PC-9 (cell line): ENCODE data around the gene PTTG2. TPM values are rescaled to one million over a fixed set of nuclear protein-coding genes. Genes with fewer than 3 reads are reported as not detected.
"Not testable (repeated sequence)": the region's sequence is repeated elsewhere in the genome, so short reads cannot be mapped to it uniquely, and the experiment has no call there.

Source experiments
- BruUV-seq: library from RNA; stranded (reverse); fragments of 400-500 nt; replicated peaks from 2 replicates; lab custom pipeline; 2021; lab: Mats Ljungman, UMichigan
- CTCF ChIA-PET: fragments of 300-600 bp; sonication (Branson Sonifier 250); formaldehyde crosslinking; loops from one replicate; lab custom pipeline; 2022; ENCODE audit warnings: antibody characterized with exemption; lab: Charles Lee
- POLR2A ChIA-PET: fragments of 300-600 bp; sonication (Branson Sonifier 250); formaldehyde crosslinking; loops from one replicate; lab custom pipeline; 2022; ENCODE audit warnings: antibody characterized with exemption; ENCODE audit not compliant: unreplicated experiment; lab: Charles Lee
- DNase-seq, 2 experiments: peaks; one replicate each; pipeline versions ENCODE4 v3.0.0 to v3.0.0-alpha.2; 2015 to 2022; ENCODE audit warnings: mixed read lengths in 1 of 2
- H2AFZ ChIP-seq: fragments of 200-600 bp; sonication (generic); 2 replicates; pipeline ENCODE4 v1.8.1; 2017; ENCODE audit warnings: antibody characterized with exemption
- H3F3A ChIP-seq: fragments of 200-600 bp; sonication (generic); 2 replicates; pipeline ENCODE4 v1.8.1; 2017; ENCODE audit warnings: antibody characterized with exemption, mild to moderate bottlenecking, low read depth; ENCODE audit not compliant: insufficient read depth
- H3K27ac ChIP-seq: fragments of 200-600 bp; sonication (generic); 2 replicates; pipeline ENCODE4 v1.6.1; 2016; ENCODE audit warnings: mixed run types
- H3K27me3 ChIP-seq: fragments of 200-600 bp; sonication (generic); 2 replicates; pipeline ENCODE4 v1.6.1; 2016; ENCODE audit warnings: low read depth, mixed run types; ENCODE audit not compliant: insufficient read depth
- H3K36me3 ChIP-seq: fragments of 200-600 bp; sonication (generic); 2 replicates; pipeline ENCODE4 v1.6.1; 2016; ENCODE audit warnings: low read depth, mixed run types
- H3K4me1 ChIP-seq: fragments of 200-600 bp; sonication (generic); replicated peaks from 2 replicates; pipeline ENCODE4 v1.6.1; 2016; ENCODE audit warnings: mixed run types; ENCODE audit not compliant: insufficient read depth
- H3K4me2 ChIP-seq: fragments of 200-600 bp; sonication (generic); 2 replicates; pipeline ENCODE4 v1.6.1; 2017; ENCODE audit warnings: mixed run types
- H3K4me3 ChIP-seq: fragments of 200-600 bp; sonication (generic); 2 replicates; pipeline ENCODE4 v1.6.1; 2016; ENCODE audit warnings: mixed run types
- H3K79me2 ChIP-seq: fragments of 200-600 bp; sonication (generic); 2 replicates; pipeline ENCODE4 v1.6.1; 2017; ENCODE audit warnings: low read depth, mixed run types
- H3K9me2 ChIP-seq: fragments of 200-600 bp; sonication (generic); 2 replicates; pipeline ENCODE4 v1.8.1; 2017; ENCODE audit warnings: mild to moderate bottlenecking; ENCODE audit not compliant: insufficient read depth
- H3K9me3 ChIP-seq: fragments of 200-600 bp; sonication (generic); 2 replicates; pipeline ENCODE4 v1.8.1; 2016; ENCODE audit warnings: low read depth; ENCODE audit not compliant: insufficient read depth
- H4K20me1 ChIP-seq: fragments of 200-600 bp; sonication (generic); 2 replicates; pipeline ENCODE4 v1.8.1; 2017; ENCODE audit not compliant: insufficient read depth
- CTCF ChIP-seq: fragments of 200-600 bp; sonication (generic); conservative IDR thresholded peaks from 2 replicates; pipeline ENCODE4 v1.6.1; 2017; ENCODE audit warnings: mixed run types, antibody characterized with exemption, mild to moderate bottlenecking, moderate library complexity
- EZH2 ChIP-seq: fragments of 200-600 bp; sonication (generic); IDR thresholded peaks from 2 replicates; pipeline ENCODE4 v1.8.0; 2017; ENCODE audit warnings: antibody characterized with exemption, low read depth
- intact Hi-C: fragments of 100-400 bp; cut with micrococcal nuclease; formaldehyde crosslinking; loops from one replicate; pipeline ENCODE4 v1.10.0; 2022; ENCODE audit not compliant: unreplicated experiment
- total RNA-seq: library from RNA; stranded (reverse); gene quantifications from 2 replicates; pipeline ENCODE4 v1.2.3, GENCODE V29; 2021

PTTG2 gene
- total RNA-seq, 1 experiment from 2014 or later = 0.55 TPM

- no peaks in the 10 kb centered on the region for H3K79me2 ChIP-seq
- H2AFZ ChIP-seq = no peak overlapping the region
- H3K36me3 ChIP-seq = no peaks in the 10 kb centered on the region
- POLR2A ChIA-PET = no interaction called here
- TF ChIP-seq CTCF (no peak), EZH2 (no peak)
- no peaks in the 10 kb centered on the region for H4K20me1 ChIP-seq
- no peaks in the 10 kb centered on the region for H3F3A ChIP-seq
- CTCF ChIA-PET = no interaction called here
- intact Hi-C loops = no loop called here
- BruUV-seq = no TSS peak
- H3K4me2 ChIP-seq = no peak overlapping the region
- H3K9me3 ChIP-seq = no peaks in the 10 kb centered on the region
- no peak overlapping the region for H3K27ac ChIP-seq
- H3K9me2 ChIP-seq = no peaks in the 10 kb centered on the region
- no peaks in the 10 kb centered on the region for H3K4me1 ChIP-seq
- no peak overlapping the region for H3K4me3 ChIP-seq
- no peak for DNase-seq
- H3K27me3 ChIP-seq = no peaks in the 10 kb centered on the region
Measured at GRCh38 chr4:37918653-37919052, 41.5 kb upstream of the PTTG2 start.

DNA sequence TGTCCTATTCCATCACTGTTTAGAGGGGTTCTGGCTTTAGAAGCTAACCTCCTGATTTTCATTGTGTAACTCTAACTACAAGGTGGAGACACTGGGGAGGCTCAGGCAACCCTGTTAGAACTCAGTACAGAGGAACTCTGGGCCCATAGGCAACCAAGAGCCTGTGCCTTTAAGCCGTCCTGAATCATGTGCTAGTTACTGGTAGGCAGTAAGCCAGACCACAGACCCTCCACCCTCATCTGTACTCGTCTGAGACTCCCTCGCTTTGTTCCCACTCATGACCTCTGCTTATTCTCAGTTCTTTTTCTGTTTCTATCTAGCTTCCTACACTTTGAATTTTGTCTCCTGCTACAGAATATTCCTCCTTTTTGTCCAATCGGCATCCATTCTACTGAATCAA is 37.9 kb upstream of the PTTG2 start:
- no peak overlapping the region for H3K4me2 ChIP-seq
- CTCF ChIA-PET = no interaction called here
- BruUV-seq = no TSS peak
- no peak for DNase-seq
- no peaks in the 10 kb centered on the region for H3K9me3 ChIP-seq
- no peaks in the 10 kb centered on the region for H3F3A ChIP-seq
- H3K4me3 ChIP-seq = no peak overlapping the region
- no peak overlapping the region for H3K27ac ChIP-seq
- no peaks in the 10 kb centered on the region for H3K79me2 ChIP-seq
- H3K36me3 ChIP-seq = no peaks in the 10 kb centered on the region
- H4K20me1 ChIP-seq = no peaks in the 10 kb centered on the region
- H3K4me1 ChIP-seq = no peaks in the 10 kb centered on the region
- intact Hi-C loops = no loop called here
- H2AFZ ChIP-seq = no peak overlapping the region
- no peak for TF ChIP-seq CTCF
- TF ChIP-seq EZH2 = no peak
- H3K27me3 ChIP-seq = no peaks in the 10 kb centered on the region
- POLR2A ChIA-PET = no interaction called here
- H3K9me2 ChIP-seq = no peaks in the 10 kb centered on the region

- H3K36me3 ChIP-seq, H3K4me2 ChIP-seq, POLR2A ChIA-PET, H3K9me2 ChIP-seq, H4K20me1 ChIP-seq, H3K4me3 ChIP-seq, H3K27me3 ChIP-seq, H3F3A ChIP-seq, H3K4me1 ChIP-seq, BruUV-seq, H2AFZ ChIP-seq, H3K9me3 ChIP-seq, DNase-seq, H3K79me2 ChIP-seq, H3K27ac ChIP-seq, intact Hi-C loops: not testable (repeated sequence)
- CTCF ChIA-PET = interaction anchor here (0.6 kb wide), 1 partner anchor 57 kb away, joined by 5 read pairs; no protein-coding TSS in a partner anchor
Measured at GRCh38 chr4:37923089-37923488, 37.1 kb upstream of the PTTG2 start.

- Histone ChIP-seq H3K9me2 (no peaks in the 10 kb centered on the region), H3K27me3 (no peaks in the 10 kb centered on the region), H2AFZ (no peak overlapping the region), H3F3A (no peaks in the 10 kb centered on the region), H3K36me3 (no peaks in the 10 kb centered on the region), H3K4me1 (no peaks in the 10 kb centered on the region), H3K79me2 (no peaks in the 10 kb centered on the region), H3K9me3 (no peaks in the 10 kb centered on the region), H3K27ac (no peak overlapping the region), H3K4me2 (no peak overlapping the region), H3K4me3 (no peak overlapping the region), H4K20me1 (no peaks in the 10 kb centered on the region)
- ChIA-PET POLR2A (no interaction called here), CTCF (no interaction called here)
- intact Hi-C loops = no loop called here
- no peak for TF ChIP-seq EZH2
- DNase-seq = no peak
- BruUV-seq = no TSS peak
Measured at GRCh38 chr4:37924946-37925345, 35.3 kb upstream of the PTTG2 start.
